Measurements from ENCODE around the gene ZNF710. TPM values are rescaled to one million over a fixed set of nuclear protein-coding genes. Genes with fewer than 3 reads are reported as not detected.
A peak's percentile ranks its signal among the peaks of the same experiment; 100 is the strongest.

Gene ZNF710
- total and polyA plus RNA-seq, 9 of the 15 experiments (the other 6 are each of a cell fraction or from before 2014, with no cell fraction given): 0.56 to 14.2 (median 5.2) TPM

DNA sequence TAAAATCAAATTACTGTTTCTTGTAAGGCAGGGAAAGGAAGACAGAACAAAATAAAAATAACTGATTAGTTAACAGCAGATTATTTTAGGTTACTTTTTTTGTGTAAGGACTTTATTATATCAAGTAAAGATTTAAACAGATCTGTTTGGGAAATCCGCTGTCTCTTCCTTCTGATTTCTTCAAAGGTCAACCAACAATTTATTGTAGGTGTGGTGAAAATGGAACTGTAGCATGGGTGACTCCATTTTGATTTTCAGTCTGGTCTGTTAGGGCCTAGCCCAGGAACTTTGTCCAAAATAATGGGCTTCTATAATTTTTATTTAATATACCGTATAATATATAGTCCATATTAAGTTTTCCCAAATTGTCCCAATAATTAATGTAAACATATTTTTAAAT, 114.7 kb downstream of the ZNF710 start:
- Histone ChIP-seq H3K27ac (ENCODE audit: extremely low read depth, low read depth, low read length) (no peak overlapping the region), H3K4me3 (no peak overlapping the region), H3K27me3 (ENCODE audit: control insufficient read depth in 2 of 2, insufficient read depth in 2 of 2, low read length in 2 of 2) (no peaks in the 10 kb centered on the region), H3K4me1 (replicated peaks in 1 of 2; ENCODE audit: control insufficient read depth in 2 of 2, insufficient read depth in 2 of 2, low read length in 2 of 2) (no peaks in the 10 kb centered on the region), H4K20me1 (replicated peaks; ENCODE audit: control insufficient read depth, insufficient read depth, low read length) (no peaks in the 10 kb centered on the region), H3K79me2 (ENCODE audit: control insufficient read depth, insufficient read depth, low read length) (no peaks in the 10 kb centered on the region), H3K9ac (ENCODE audit: insufficient read depth in 1 of 2, low read depth in 2 of 2, low read length in 2 of 2) (no peak overlapping the region), H3K4me2 (ENCODE audit: insufficient read depth, low read length) (no peak overlapping the region), H3K9me1 (ENCODE audit: control insufficient read depth, insufficient read depth, low read length) (no peaks in the 10 kb centered on the region), H3K9me3 (replicated peaks; ENCODE audit: control insufficient read depth, insufficient read depth, low read depth, low read length) (peaks cover 12% of the 10 kb centered on the region), H2AFZ (ENCODE audit: low read depth, low read length) (no peak overlapping the region), H3K36me3 (ENCODE audit: control insufficient read depth, insufficient read depth, low read length) (no peaks in the 10 kb centered on the region)
- no peak for TF ChIP-seq ZFP36 (IDR thresholded peaks at IDR 0.05; ENCODE audit: low read depth, low read length, partially characterized antibody)
- TF ChIP-seq DDX20 (tag; IDR thresholded peaks at IDR 0.05; ENCODE audit: low read depth): peak; percentile 71; the same call in 1 of the 2 replicates
- TF ChIP-seq, protein P1, sequence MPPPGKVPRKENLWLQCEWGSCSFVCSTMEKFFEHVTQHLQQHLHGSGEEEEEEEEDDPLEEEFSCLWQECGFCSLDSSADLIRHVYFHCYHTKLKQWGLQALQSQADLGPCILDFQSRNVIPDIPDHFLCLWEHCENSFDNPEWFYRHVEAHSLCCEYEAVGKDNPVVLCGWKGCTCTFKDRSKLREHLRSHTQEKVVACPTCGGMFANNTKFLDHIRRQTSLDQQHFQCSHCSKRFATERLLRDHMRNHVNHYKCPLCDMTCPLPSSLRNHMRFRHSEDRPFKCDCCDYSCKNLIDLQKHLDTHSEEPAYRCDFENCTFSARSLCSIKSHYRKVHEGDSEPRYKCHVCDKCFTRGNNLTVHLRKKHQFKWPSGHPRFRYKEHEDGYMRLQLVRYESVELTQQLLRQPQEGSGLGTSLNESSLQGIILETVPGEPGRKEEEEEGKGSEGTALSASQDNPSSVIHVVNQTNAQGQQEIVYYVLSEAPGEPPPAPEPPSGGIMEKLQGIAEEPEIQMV (tag; conservative IDR thresholded peaks at IDR 0.05; ENCODE audit: low read depth): peak; percentile 62
- peak; percentile 62; the same call in 1 of the 2 replicates for TF ChIP-seq PTRF (tag; IDR thresholded peaks at IDR 0.05)
- DNase-seq (ENCODE audit: extremely low read depth in 1 of 4, low spot score in 3 of 4) (no peak), FAIRE-seq (no peak), ATAC-seq (no peak)
- intact Hi-C loops (cut with micrococcal nuclease): no loop called here
- WGBS (ENCODE audit: insufficient coverage, low coverage, missing lambda C conversion rate): 53% methylated on average over 2 of the region's 2 CpGs
- ChIA-PET CTCF (ENCODE audit: low intra/inter-chr PET ratio) (no interaction called here), POLR2A (no interaction called here)
- BruUV-seq (replicated peaks): no TSS peak
- in situ Hi-C loops (cut with MboI): no loop called here

- Histone ChIP-seq H3K4me3 (no peak overlapping the region), H3K79me2 (ENCODE audit: control insufficient read depth, insufficient read depth, low read length) (no peaks in the 10 kb centered on the region), H4K20me1 (replicated peaks; ENCODE audit: control insufficient read depth, insufficient read depth, low read length) (no peaks in the 10 kb centered on the region), H2AFZ (ENCODE audit: low read depth, low read length) (no peak overlapping the region), H3K27ac (ENCODE audit: extremely low read depth, low read depth, low read length) (no peak overlapping the region), H3K4me1 (replicated peaks in 1 of 2; ENCODE audit: control insufficient read depth in 2 of 2, insufficient read depth in 2 of 2, low read length in 2 of 2) (no peaks in the 10 kb centered on the region), H3K9me3 (replicated peaks; ENCODE audit: control insufficient read depth, insufficient read depth, low read depth, low read length) (peaks cover 8% of the 10 kb centered on the region), H3K36me3 (ENCODE audit: control insufficient read depth, insufficient read depth, low read length) (no peaks in the 10 kb centered on the region), H3K4me2 (ENCODE audit: insufficient read depth, low read length) (no peak overlapping the region), H3K9ac (ENCODE audit: insufficient read depth in 1 of 2, low read depth in 2 of 2, low read length in 2 of 2) (no peak overlapping the region), H3K27me3 (ENCODE audit: control insufficient read depth in 2 of 2, insufficient read depth in 2 of 2, low read length in 2 of 2) (no peaks in the 10 kb centered on the region), H3K9me1 (ENCODE audit: control insufficient read depth, insufficient read depth, low read length) (no peaks in the 10 kb centered on the region)
- DNase-seq (ENCODE audit: extremely low read depth in 1 of 4, low spot score in 3 of 4) (no peak), ATAC-seq (no peak), FAIRE-seq (no peak)
- in situ Hi-C loops (cut with MboI): no loop called here
- intact Hi-C loops (cut with micrococcal nuclease): no loop called here
- CTCF ChIA-PET (ENCODE audit: low intra/inter-chr PET ratio): no interaction called here
- POLR2A ChIA-PET: no interaction called here
- BruUV-seq (replicated peaks): no TSS peak
These were observed 118.2 kb downstream of the ZNF710 start for GRCh38 chr15:90119367-90119766.

Data from K562 (cell line).